ENCODE results near the gene MZT2B. TPM values are rescaled to one million over a fixed set of nuclear protein-coding genes. Genes with fewer than 3 reads are reported as not detected.
"Not testable (repeated sequence)": the region's sequence is repeated elsewhere in the genome, so short reads cannot be mapped to it uniquely, and the experiment has no call there.

MZT2B gene
- total RNA-seq, 1 experiment from 2014 or later: 112 TPM

- in situ Hi-C loops (cut with HindIII; ENCODE audit: low pct_unique_long_range_greater_than_20kb, low sequenced_read_pairs): no loop called here
- DNase-seq (ENCODE audit: low read depth, low spot score): no peak
Observed at GRCh38 chr2:130231656-130232055, 49.6 kb downstream of the MZT2B start.

GRCh38 chr2:130233066-130233465 lies 51.0 kb downstream of the MZT2B start:
- in situ Hi-C loops (cut with HindIII; ENCODE audit: low pct_unique_long_range_greater_than_20kb, low sequenced_read_pairs); DNase-seq (ENCODE audit: low read depth, low spot score): not testable (repeated sequence)

GRCh38 chr2:130239581-130239980 lies 57.5 kb downstream of the MZT2B start:
- in situ Hi-C loops (cut with HindIII; ENCODE audit: low pct_unique_long_range_greater_than_20kb, low sequenced_read_pairs): not testable (repeated sequence)

More at GRCh38 chr2:130239581-130239980, 57.5 kb downstream of the MZT2B start:
- DNase-seq (ENCODE audit: low read depth, low spot score): not testable (repeated sequence)

Other genes with a start within 250 kb of the MZT2B start
- gene RAB6C, start 202.6 kb upstream of the MZT2B start, total RNA-seq (2014; rRNA removed; shearing (Covaris generic)): not detected in 2 replicates
- 0.11 TPM in 1 of 2 replicates, not detected in the other for gene POTEF, start 53.0 kb upstream of the MZT2B start, total RNA-seq (2014; rRNA removed; shearing (Covaris generic))
- 1.3 and 2.9 TPM in 2 replicates for gene CCDC74B, start 37.1 kb upstream of the MZT2B start, total RNA-seq (2014; rRNA removed; shearing (Covaris generic))
- 12.8 and 16.1 TPM in 2 replicates for gene SMPD4, start 660 bp upstream of the MZT2B start, total RNA-seq (2014; rRNA removed; shearing (Covaris generic))
- gene TUBA3E, start 16.2 kb downstream of the MZT2B start, total RNA-seq (2014; rRNA removed; shearing (Covaris generic)): not detected in 2 replicates
- gene IMP4, start 160.6 kb downstream of the MZT2B start, total RNA-seq (2014; rRNA removed; shearing (Covaris generic)): 90.2 and 95.5 TPM in 2 replicates
- 17.2 and 19.3 TPM in 2 replicates for gene PTPN18, start 173.8 kb downstream of the MZT2B start, total RNA-seq (2014; rRNA removed; shearing (Covaris generic))